IMR-90 (cell line): ENCODE results near the gene DAPK1. TPM values are rescaled to one million over a fixed set of nuclear protein-coding genes. Genes with fewer than 3 reads are reported as not detected.

Experiments used
- ATAC-seq: fragments of 200-7000 bp; cut with Tn5 transposase; 2 replicates; pipeline ENCODE4 v1.9.1; 2020; ENCODE audit warnings: low read depth, mild to moderate bottlenecking, moderate library complexity
- BruUV-seq: library from RNA; stranded (reverse); fragments of 400-500 nt; replicated peaks from 2 replicates; lab custom pipeline; 2021; lab: Mats Ljungman, UMichigan
- CTCF ChIA-PET: fragments of 300-600 bp; formaldehyde crosslinking; extraction: SDS; loops from one replicate; lab custom pipeline; 2021; ENCODE audit warnings: antibody characterized with exemption; lab: Yijun Ruan, JAX
- POLR2A ChIA-PET: fragments of 300-600 bp; sonication (Branson Sonifier 250); formaldehyde crosslinking; loops from one replicate; lab custom pipeline; 2022; ENCODE audit warnings: antibody characterized with exemption; ENCODE audit not compliant: unreplicated experiment; lab: Charles Lee
- DNase-seq: peaks from one replicate; pipeline ENCODE4 v3.0.0; 2013
- H2AFZ ChIP-seq: replicated peaks from 2 replicates; pipeline ENCODE3; 2013; ENCODE audit warnings: low read length, mild to moderate bottlenecking; ENCODE audit not compliant: poor library complexity
- H2AK5ac ChIP-seq: 2 replicates; pipeline ENCODE4 v1.6.1; 2013; ENCODE audit warnings: low read depth, low read length, inconsistent platforms
- H2AK9ac ChIP-seq: replicated peaks from 2 replicates; pipeline ENCODE3; 2013; ENCODE audit warnings: mild to moderate bottlenecking, low read depth, low read length, moderate library complexity; ENCODE audit not compliant: poor library complexity
- H2BK120ac ChIP-seq: 2 replicates; pipeline ENCODE4 v1.6.1; 2013; ENCODE audit warnings: low read depth, low read length, inconsistent platforms
- H2BK15ac ChIP-seq: 3 replicates; pipeline ENCODE4 v1.6.1; 2013; ENCODE audit warnings: low read depth, low read length, inconsistent platforms
- H2BK20ac ChIP-seq: 2 replicates; pipeline ENCODE4 v1.6.1; 2013; ENCODE audit warnings: low read depth, mild to moderate bottlenecking, inconsistent platforms, low read length, moderate library complexity
- H2BK5ac ChIP-seq: 2 replicates; pipeline ENCODE4 v1.6.1; 2013; ENCODE audit warnings: mild to moderate bottlenecking, low read depth, low read length, inconsistent platforms; ENCODE audit not compliant: poor library complexity, severe bottlenecking
- H3K14ac ChIP-seq: replicated peaks from 2 replicates; pipeline ENCODE4 v1.6.1; 2013; ENCODE audit warnings: low read depth, low read length, inconsistent platforms
- H3K18ac ChIP-seq: 2 replicates; pipeline ENCODE4 v1.6.1; 2013; ENCODE audit warnings: low read depth, low read length, control low read depth
- H3K23ac ChIP-seq: 2 replicates; pipeline ENCODE4 v1.6.1; 2013; ENCODE audit warnings: low read depth, low read length, inconsistent platforms
- H3K27ac ChIP-seq: 2 replicates; pipeline ENCODE4 v1.5.1; 2013; ENCODE audit warnings: mild to moderate bottlenecking, control low read depth, low read length; ENCODE audit not compliant: insufficient read depth
- H3K27me3 ChIP-seq: 2 replicates; pipeline ENCODE4 v1.6.1; 2013; ENCODE audit warnings: low read length; ENCODE audit not compliant: control insufficient read depth, insufficient read depth
- H3K36me3 ChIP-seq: 2 replicates; pipeline ENCODE4 v1.6.1; 2013; ENCODE audit warnings: low read length, mixed read lengths; ENCODE audit not compliant: control insufficient read depth, insufficient read depth
- H3K4ac ChIP-seq: 2 replicates; pipeline ENCODE4 v1.6.1; 2013; ENCODE audit warnings: low read depth, low read length, inconsistent platforms
- H3K4me1 ChIP-seq: 2 replicates; pipeline ENCODE4 v1.6.1; 2013; ENCODE audit warnings: low read length, mixed read lengths; ENCODE audit not compliant: control insufficient read depth, insufficient read depth
- H3K4me2 ChIP-seq: 2 replicates; pipeline ENCODE4 v1.6.1; 2013; ENCODE audit warnings: low read depth, mild to moderate bottlenecking, control low read depth, low read length, moderate library complexity
- H3K4me3 ChIP-seq: 2 replicates; pipeline ENCODE4 v1.5.1; 2013; ENCODE audit warnings: low read depth, mild to moderate bottlenecking, control low read depth, low read length, moderate library complexity; ENCODE audit not compliant: insufficient read depth
- H3K56ac ChIP-seq: 2 replicates; pipeline ENCODE4 v1.6.1; 2013; ENCODE audit warnings: low read length, inconsistent platforms; ENCODE audit not compliant: insufficient read depth; ENCODE audit errors: extremely low read depth
- H3K79me1 ChIP-seq, 2 experiments: 2 replicates each; pipeline ENCODE4 v1.6.1; 2013; ENCODE audit warnings: low read length in 2 of 2, inconsistent platforms in 1 of 2, low read depth in 1 of 2
- H3K9ac ChIP-seq: 2 replicates; pipeline ENCODE4 v1.6.1; 2013; ENCODE audit warnings: low read depth, low read length, control low read depth
- H3K9me1 ChIP-seq: 2 replicates; pipeline ENCODE4 v1.6.1; 2013; ENCODE audit warnings: low read length, inconsistent platforms; ENCODE audit not compliant: insufficient read depth
- H3K9me3 ChIP-seq: 2 replicates; pipeline ENCODE4 v1.6.1; 2013; ENCODE audit warnings: low read length; ENCODE audit not compliant: control insufficient read depth, insufficient read depth
- H4K20me1 ChIP-seq: 2 replicates; pipeline ENCODE4 v1.6.1; 2013; ENCODE audit warnings: low read length, inconsistent platforms; ENCODE audit not compliant: insufficient read depth
- H4K5ac ChIP-seq: 2 replicates; pipeline ENCODE4 v1.6.1; 2013; ENCODE audit warnings: mild to moderate bottlenecking, low read depth, low read length, control low read depth
- H4K8ac ChIP-seq, 2 experiments: 2 replicates each; pipeline ENCODE4 v1.6.1; 2013; ENCODE audit warnings: low read depth in 2 of 2, low read length in 2 of 2, control low read depth in 1 of 2, inconsistent platforms in 1 of 2
- H4K91ac ChIP-seq: 2 replicates; pipeline ENCODE4 v1.6.1; 2013; ENCODE audit warnings: low read depth, low read length, inconsistent platforms; ENCODE audit not compliant: insufficient read depth
- BHLHE40 ChIP-seq: fragments of 150-350 bp; IDR thresholded peaks from 2 replicates; pipeline ENCODE4 v1.6.1; 2016; ENCODE audit warnings: mild to moderate bottlenecking, low read depth, low read length
- FOS ChIP-seq: fragments of 150-350 bp; IDR thresholded peaks from 2 replicates; pipeline ENCODE4 v1.6.1; 2016; ENCODE audit warnings: low read depth, low read length
- MAFK ChIP-seq: IDR thresholded peaks from 2 replicates; pipeline ENCODE4 v1.6.1; 2012; ENCODE audit warnings: low read depth, low read length, improper control_type of control experiment
- MAZ ChIP-seq: IDR thresholded peaks from 2 replicates; pipeline ENCODE4 v1.6.1; 2012; ENCODE audit warnings: low read depth, mild to moderate bottlenecking, low read length, improper control_type of control experiment, moderate library complexity, borderline replicate concordance
- MXI1 ChIP-seq: IDR thresholded peaks from 2 replicates; pipeline ENCODE4 v1.6.1; 2012; ENCODE audit warnings: low read depth, mild to moderate bottlenecking, low read length, moderate library complexity, borderline replicate concordance
- POLR2A ChIP-seq: IDR thresholded peaks from 2 replicates; pipeline ENCODE4 v1.6.1; 2012; ENCODE audit warnings: mild to moderate bottlenecking, low read depth, low read length
- RAD21 ChIP-seq: IDR thresholded peaks from 2 replicates; pipeline ENCODE4 v1.6.1; 2012; ENCODE audit warnings: low read length, improper control_type of control experiment
- RCOR1 ChIP-seq: IDR thresholded peaks from 2 replicates; pipeline ENCODE4 v1.6.1; 2012; ENCODE audit warnings: mild to moderate bottlenecking, low read length, improper control_type of control experiment; ENCODE audit not compliant: insufficient replicate concordance
- RFX5 ChIP-seq: IDR thresholded peaks from 2 replicates; pipeline ENCODE4 v1.8.0; 2012; ENCODE audit warnings: low read depth, mild to moderate bottlenecking, low read length, moderate library complexity
- WGBS, 2 experiments: methylation state at CpG; one replicate each; pipeline versions ENCODE4 v1.1.5 to v1.1.7; 2013; ENCODE audit warnings: missing lambda C conversion rate in 2 of 2; ENCODE audit not compliant: insufficient read length in 1 of 2; ENCODE audit errors: extremely low coverage in 2 of 2; 5-methylcytosine and 5-hydroxymethylcytosine counted together
- dilution Hi-C: fragments of 300-500 bp; cut with HindIII; formaldehyde crosslinking; loops from one replicate; pipeline ENCODE4 v1.14.3; 2018; ENCODE audit warnings: low sequenced_read_pairs; ENCODE audit not compliant: unreplicated experiment
- in situ Hi-C: fragments of 300-500 bp; cut with MboI; formaldehyde crosslinking; loops from 3 replicates; pipeline ENCODE4 v1.14.3; 2019; ENCODE audit warnings: low sequenced_read_pairs, inconsistent platforms, mixed read lengths
- intact Hi-C: fragments of 100-400 bp; cut with micrococcal nuclease; formaldehyde crosslinking; loops from 2 replicates; pipeline ENCODE4 v1.10.0; 2022
- polyA plus RNA-seq, 3 experiments: library from polyadenylated mRNA; depleted of rRNA; stranded (reverse); fragments of >200 nt; gene quantifications; 2 replicates each; pipeline ENCODE4 v1.2.3, GENCODE V29; 2012; ENCODE audit warnings: low replicate concordance in 1 of 3
- total RNA-seq: library from RNA; depleted of rRNA; stranded (reverse); fragments of >200 nt; gene quantifications from 2 replicates; pipeline ENCODE4 v1.2.3, GENCODE V29; 2012

Gene DAPK1
- total and polyA plus RNA-seq, 2 of the 4 experiments (the other 2 are of a cell fraction), result under 0.01 to 0.03 TPM

DNA sequence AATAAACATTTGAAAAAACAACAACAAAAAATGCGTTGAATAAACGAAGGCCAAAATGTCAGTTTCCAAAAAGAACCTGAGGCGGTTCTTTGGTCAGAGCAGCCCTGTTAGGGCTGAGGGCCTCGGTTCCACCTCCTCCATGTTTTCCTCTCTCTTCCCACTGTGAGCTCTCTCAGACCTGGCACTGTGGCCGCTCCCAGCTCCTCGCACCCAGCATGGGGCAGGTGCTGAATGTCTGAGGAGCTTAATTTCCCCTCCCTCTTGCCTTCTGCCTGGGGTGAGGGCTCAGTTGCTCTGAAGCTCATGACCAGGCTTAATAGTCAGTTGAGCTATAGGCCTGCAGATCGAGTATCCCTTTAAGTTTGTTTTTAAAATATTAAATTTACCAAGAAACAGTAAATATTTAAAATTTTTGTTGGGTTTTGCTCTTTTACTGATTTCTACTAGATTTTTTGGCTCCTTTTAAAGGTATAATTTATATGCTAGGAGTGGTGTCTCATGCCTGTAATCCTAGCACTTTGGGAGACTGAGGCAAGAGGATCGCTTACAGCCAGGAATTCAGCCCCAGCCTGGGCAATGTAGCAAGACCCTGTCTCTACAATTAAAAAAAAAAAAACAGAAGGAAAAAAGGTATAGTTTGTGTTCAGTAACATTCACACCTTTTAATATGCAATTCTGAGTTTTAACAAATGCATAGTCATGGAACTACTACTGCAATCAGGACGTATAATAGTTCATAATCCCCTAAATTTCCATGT is 28.1 kb downstream of the DAPK1 start:
- Histone ChIP-seq H2BK15ac (no peak overlapping the region), H3K56ac (no peak overlapping the region), H4K91ac (no peak overlapping the region), H3K4me3 (no peak overlapping the region), H2BK120ac (no peak overlapping the region), H3K27me3 (peaks cover 1% of the 10 kb centered on the region; the same call in 1 of the 2 replicates), H3K9ac (no peak overlapping the region), H2AK5ac (no peak overlapping the region), H3K4me1 (no peaks in the 10 kb centered on the region), H3K27ac (no peak overlapping the region), H2AFZ (no peak overlapping the region), H3K9me1 (no peaks in the 10 kb centered on the region), H3K4me2 (no peak overlapping the region), H2BK5ac (no peak overlapping the region), H3K79me1 (no peaks in the 10 kb centered on the region), H3K14ac (no peak overlapping the region), H3K36me3 (no peaks in the 10 kb centered on the region), H3K23ac (no peak overlapping the region), H3K9me3 (no peaks in the 10 kb centered on the region), H2BK20ac (no peak overlapping the region), H4K8ac (no peak overlapping the region), H2AK9ac (no peak overlapping the region), H4K5ac (no peak overlapping the region), H3K4ac (no peak overlapping the region), H4K20me1 (no peaks in the 10 kb centered on the region), H3K18ac (no peak overlapping the region)
- DNase-seq (no peak), ATAC-seq (no peak)
- no peak for TF ChIP-seq MAFK
- no peak for TF ChIP-seq POLR2A
- TF ChIP-seq BHLHE40, result no peak
- no peak for TF ChIP-seq MAZ
- TF ChIP-seq RAD21, result no peak
- TF ChIP-seq RFX5, result no peak
- no peak for TF ChIP-seq RCOR1
- no peak for TF ChIP-seq FOS
- TF ChIP-seq MXI1, result no peak
- 94% methylated on average over 3 of the region's 9 CpGs; no CpG with 5 or more reads in 1 of the 2 experiments for WGBS, 2 experiments
- CTCF ChIA-PET, result no interaction called here
- dilution Hi-C loops (no loop called here), in situ Hi-C loops (no loop called here), intact Hi-C loops (no loop called here)
- no TSS peak for BruUV-seq
- POLR2A ChIA-PET, result no interaction called here
